SH-SY5Y (cell line): ENCODE data around the gene POU3F1.
A peak's percentile ranks its signal among the peaks of the same experiment; 100 is the strongest.

Experiments
- GATA2 ChIP-seq: IDR thresholded peaks from 2 replicates; pipeline ENCODE4 v1.6.1; 2011; ENCODE audit warnings: mild to moderate bottlenecking, low read depth, low read length
- GATA3 ChIP-seq: IDR thresholded peaks from 2 replicates; pipeline ENCODE4 v1.6.1; 2011; ENCODE audit warnings: low read depth, mild to moderate bottlenecking, low read length, moderate library complexity

The POU3F1 gene

DNA sequence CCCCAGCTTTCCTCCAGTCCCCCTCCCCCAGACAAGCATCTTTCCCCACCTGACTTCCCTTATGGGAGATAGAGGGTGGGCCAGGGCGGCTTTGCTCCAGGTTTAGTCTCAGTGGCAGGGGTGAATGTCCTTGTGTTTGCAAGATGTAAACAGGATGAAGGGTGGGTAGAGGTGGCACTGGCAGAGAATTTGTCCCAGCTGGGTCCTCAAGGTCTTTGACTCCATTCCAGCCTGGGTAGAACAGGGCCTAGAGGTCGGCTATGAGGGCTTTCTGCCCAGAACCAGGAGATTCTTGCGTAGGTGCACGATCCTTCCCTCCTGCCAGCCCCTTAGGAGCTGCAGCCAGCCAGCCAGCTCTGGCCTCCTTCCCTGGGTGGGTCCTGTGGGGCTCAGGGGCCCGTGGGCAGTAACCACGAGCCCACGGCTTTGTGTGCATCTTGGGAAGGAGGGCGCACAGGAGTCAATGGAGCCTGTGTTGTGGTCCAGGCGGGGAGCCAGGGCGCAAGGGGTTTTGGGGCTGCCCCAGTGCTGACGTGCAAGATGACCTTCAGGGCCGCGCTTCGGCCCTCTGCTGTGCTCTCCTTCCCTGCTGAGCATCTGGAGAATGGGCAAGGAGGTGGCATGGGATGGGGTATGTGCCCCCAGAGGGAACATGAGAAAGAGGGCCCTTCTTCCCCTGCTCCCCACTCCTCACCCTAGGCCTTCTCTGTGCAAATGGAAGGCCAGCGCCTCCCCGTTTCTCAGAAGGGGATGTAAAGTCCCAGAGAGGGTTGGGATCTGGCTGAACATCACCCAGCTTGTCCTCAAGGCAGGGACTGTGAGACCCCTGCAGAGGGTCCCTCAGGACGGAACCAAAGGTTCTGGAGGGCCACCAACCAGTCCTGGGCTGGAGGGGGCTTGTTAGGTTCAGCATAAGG, 15.7 kb downstream of the POU3F1 start:
- 0 out of 2 replicates have a peak, but pooled peaks have one; percentile 0 for TF ChIP-seq GATA2
- TF ChIP-seq GATA3: no peak

DNA sequence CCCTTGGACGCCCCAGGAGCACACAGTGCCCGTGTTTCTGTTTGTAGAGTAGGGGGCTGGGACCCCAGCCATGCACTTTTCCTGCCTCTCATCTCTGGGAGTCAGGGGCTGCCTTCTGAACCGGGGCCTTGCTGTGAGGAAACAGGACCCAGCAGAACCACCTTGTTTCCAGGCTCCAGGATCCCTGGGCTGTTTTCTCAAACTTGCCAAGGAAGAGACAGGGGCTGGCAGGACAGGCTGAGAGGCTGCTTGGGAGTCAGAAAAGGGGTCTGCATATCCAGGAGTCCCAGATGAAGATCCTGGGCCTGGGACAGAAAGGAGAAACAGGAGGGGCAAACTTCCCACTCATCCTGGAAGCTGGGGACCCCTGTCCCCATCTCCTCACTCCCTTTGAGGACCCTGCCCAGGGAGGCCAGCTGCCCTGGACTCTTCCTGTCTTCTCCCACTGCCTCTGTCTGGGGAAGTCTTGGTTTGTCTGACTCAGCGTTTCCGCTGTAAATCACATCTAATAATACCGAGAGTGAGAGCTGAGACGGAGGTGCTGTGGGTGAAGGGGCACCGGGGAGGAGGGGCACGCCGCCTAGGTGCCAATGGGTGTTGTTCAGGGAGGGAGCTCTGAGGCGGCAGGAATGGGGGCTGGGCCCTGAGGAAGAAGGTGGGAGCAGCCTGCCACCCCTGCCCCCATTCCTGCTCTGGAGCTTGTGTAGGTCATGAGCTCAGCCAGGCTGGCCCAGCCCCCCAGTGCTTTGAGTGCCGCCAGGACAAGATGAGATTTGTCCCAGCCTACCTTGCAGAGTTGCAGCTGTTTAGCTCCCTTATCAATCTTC, 16.7 kb downstream of the POU3F1 start:
- no peak for TF ChIP-seq GATA3
- 0 out of 2 replicates have a peak, but pooled peaks have one; percentile 41 for TF ChIP-seq GATA2

DNA sequence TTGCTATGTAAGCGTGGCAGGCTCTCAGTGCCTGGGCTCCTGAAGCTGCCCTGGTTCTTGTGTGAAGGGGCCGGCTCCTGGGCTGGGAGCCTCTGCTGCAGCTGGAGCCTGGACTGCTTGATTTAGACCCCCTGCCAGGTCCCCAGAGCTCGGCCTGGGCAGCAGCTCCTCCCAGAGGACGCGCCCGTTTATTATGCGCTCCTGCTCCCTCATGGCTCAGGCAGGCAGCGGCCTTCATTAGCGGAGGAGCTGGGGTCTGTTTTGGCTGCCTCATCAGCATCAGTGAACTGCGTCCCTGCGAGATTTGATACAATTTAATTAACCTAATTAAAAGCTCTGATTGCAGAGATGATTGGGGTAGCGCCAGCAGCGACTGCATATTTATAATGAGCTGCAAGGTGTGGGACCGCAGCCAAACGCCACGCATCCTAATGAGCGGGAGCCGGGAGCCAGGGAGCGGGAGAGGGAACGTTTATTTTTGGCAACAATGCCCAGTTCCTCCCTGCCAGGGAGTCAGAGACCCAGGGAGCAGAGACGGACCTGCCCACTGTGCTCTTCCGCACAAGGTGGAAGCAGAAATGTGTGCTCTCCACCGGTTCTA, 17.4 kb downstream of the POU3F1 start:
- TF ChIP-seq GATA2 (peak; percentile 62; the same call in 1 of the 2 replicates), GATA3 (no peak)

DNA sequence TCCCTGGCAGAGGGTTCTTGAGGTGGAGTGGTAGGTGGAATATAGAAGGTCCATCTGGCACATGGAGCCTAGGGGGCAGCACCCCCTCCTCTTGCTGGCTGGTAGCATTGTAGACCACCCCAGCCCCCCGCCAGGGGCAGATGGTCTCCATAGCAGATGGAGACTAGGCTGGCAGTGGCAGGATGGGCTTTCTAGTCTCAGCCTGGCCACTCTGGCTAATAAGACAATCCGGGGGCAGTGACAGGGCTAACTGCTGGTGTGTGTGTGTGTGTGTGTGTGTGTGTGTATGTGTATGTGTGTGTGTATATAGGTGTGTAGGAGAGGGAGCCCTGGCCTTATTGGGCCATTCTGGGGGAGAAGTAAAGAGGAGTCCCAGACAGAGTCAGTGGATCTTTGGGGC, 17.9 kb downstream of the POU3F1 start:
- TF ChIP-seq GATA2 (no peak), GATA3 (no peak)

DNA sequence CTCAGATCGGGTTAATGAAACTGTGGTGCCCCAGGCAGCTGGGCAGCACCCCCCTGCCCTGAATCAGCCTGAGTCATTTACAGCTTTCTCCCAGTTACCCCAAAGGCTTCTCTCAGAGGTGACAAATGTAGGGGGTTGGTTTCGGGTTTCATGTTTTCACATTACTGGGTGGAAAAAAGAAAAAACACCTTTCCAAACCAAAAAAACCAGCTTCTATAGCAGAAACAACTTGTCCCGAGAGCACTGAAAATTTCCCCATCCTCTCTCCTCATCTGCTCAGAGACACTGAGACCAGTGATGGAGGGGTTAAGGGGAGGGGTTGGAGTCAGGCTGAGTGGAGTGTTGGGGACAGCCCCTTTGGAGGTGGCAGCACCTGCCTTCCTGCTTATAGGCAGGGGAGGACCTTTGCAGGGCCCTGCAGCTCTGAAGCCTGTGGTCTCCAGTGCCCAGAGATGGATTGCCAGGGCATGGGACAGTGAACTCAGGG, 18.4 kb downstream of the POU3F1 start:
- no peak for TF ChIP-seq GATA3
- TF ChIP-seq GATA2: no peak

DNA sequence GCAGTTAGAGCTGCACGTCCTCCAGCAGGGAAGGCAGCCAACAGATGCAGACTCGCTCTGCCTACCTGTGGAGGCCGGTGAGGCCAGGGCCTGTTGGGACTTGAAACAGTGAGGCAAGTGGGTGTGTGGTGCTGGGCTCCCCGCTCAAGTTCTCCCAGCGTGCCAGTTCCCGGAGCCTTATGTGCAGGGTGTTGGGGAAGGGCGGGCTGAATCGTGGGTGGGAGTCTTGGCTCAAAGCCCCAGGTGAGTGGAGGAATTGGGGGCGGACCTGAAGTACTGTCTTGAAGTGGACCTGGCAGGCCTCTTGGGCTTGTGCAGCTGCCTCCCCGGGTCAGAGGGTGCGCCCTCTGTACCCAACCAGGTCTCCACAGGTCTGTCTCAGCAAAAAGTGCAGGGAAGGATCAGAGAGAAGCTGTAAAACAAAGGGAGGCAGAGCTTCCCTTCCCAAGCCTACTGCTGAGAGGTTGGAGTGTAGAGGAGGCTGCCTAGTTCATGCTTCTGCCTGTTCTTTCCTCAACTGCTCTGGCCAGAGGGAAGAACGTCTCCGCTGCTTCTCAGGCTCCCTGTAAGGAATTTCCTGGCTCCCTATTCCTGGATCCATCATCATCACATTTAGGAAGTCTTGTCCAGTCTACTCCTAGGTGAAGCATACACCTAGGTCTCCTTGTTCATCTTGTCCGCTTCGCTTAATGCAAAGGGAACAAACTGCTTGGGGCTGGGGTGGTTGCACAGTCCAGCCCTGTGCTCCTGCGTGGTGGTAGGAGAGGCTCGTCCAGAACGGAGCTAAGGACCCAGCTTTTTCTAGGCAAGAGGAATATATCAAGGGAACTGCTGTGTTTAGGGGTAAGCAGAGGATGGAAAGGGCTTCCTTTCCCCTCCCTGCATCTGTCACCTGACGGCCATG, 19.1 kb downstream of the POU3F1 start:
- TF ChIP-seq GATA2: no peak
- TF ChIP-seq GATA3: no peak

DNA sequence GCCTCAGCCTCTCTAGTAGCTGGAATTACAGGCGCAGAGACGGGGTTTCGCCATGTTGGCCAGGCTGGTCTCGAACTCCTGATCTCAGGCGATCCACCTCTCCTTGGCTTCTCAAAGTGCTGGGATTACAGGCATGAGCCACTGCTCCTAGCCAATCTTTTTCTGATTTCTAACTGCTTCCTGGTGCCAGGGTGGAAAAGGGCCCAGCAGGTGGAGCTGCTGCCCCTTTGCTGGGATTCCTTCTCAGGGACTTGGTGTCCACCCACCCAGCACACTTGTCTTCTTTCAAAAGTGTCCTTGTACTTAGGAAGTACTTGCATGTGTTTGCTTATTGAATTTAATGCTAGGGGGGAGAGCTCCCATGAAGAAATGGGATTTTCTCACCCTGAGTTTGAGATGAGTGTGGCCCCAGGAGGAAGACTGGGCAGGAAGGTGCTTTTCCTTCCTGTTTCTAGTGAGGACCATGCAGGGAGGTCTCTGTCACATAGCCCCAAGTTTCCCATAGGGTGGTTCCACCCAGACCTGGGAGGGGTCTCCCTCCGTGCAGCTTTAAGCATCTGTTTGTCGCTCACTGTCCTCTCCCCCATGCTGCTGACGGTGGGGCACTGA, 19.9 kb downstream of the POU3F1 start:
- no peak for TF ChIP-seq GATA3
- TF ChIP-seq GATA2: no peak

DNA sequence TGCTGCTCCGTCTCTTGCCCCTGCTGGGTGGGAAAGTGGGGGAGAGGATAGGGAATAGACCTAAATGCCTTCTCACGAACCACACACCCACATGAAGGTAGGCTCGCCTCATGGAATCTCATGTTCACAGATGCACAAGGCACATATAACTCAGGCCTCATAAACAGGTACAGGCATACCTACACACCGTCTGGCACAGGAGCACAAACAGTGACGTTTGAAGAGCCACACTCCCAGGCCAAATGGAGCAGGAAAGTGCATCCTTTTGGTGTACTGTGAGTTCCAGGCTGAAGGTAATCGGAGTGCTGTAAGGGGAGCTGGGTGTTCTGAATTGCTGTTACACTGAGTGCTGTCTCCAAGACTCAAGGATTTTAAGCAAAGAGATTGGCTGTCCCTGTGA, 20.9 kb downstream of the POU3F1 start:
- TF ChIP-seq GATA3: no peak
- no peak for TF ChIP-seq GATA2

DNA sequence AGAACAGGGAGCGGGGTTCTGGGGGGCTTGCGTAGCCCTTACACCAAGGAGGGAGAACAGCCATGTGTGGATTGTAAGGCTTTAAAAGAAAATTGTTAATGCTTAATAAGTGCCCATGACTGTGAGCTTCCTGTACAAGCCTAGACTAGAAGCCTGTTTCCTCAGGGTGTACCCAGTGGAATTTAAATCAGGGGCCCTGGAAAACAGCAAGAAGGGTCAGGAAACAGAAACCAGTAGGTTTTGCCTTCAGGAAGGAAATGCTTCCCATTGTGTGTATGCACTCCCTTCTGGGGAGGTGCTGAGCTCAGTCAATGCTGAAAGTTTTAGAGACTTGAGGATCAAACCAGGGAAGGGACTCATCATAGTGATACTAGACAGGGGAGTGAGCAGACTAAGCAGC, 21.4 kb downstream of the POU3F1 start:
- TF ChIP-seq GATA2: no peak
- no peak for TF ChIP-seq GATA3

DNA sequence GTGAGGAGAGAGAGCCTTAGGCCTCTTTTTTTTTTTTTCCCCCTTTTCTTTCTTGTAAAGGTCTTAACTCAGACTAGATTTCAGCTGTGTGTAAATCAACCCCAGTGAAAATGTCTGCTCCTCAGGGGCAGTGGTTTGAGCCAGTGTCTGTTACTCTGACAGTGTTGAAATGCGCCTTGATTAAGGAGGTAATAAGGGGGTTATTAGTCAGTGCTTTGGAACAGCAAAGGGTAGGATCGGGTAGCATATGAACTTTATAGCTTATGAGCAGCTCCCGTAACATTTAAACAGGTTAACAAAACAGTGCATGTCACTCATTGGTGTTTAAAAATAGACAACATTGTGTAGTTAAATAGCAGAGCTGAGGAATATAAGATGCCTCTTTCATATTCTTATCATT, 23.8 kb downstream of the POU3F1 start:
- TF ChIP-seq GATA3 (no peak), GATA2 (no peak)

DNA sequence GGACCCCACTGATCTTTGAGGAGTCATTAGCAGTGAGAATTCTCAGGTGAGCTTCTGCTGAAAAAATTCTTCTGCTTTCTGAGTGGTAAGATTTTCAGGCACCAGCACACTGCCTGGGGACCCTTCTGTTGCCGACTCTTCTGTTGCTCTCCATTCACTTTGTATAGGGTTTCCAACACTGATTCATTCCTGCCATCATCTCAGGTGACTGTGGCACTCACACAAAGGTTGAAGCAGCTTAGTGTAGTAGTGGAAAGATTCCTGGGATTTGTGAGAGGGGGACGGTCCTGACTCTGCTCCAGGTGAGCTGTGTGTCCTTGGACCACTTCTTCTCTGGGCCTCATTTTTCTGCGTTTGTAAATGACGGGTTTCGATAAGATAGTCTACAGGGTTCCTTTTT, 24.6 kb downstream of the POU3F1 start:
- no peak for TF ChIP-seq GATA2
- no peak for TF ChIP-seq GATA3

DNA sequence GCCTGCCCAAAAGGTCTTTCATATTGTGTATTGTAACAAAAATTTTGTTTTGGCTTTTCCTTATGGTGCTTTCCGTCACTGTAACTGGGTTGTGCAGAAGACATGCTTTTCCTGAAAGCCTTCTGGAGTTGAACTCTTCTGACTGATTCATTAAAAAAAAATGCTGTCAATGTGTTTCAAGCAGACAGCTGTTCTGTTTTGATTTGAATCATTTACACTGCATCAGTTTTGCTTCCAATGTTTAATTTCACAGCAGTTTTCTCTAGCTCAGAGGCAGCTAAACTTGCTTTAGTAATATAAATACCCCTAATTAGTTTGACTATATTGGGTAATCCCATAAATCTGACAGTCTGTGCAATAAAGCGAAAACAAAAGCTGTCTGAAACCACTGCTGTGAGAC, 26.2 kb downstream of the POU3F1 start:
- TF ChIP-seq GATA2 (no peak), GATA3 (no peak)
